Hippocampal formation (tissue), 2 donors: Measurements from ENCODE around the gene ORM1.
"Not testable (repeated sequence)": the region's sequence is repeated elsewhere in the genome, so short reads cannot be mapped to it uniquely, and the experiment has no call there.

Experiments used
- DNase-seq, 2 donors: peaks; one replicate each; lab custom pipeline; 2025; lab: John Stamatoyannopoulos, UW

The ORM1 gene

GRCh38 chr9:114308361-114308950 lies 14.4 kb upstream of the ORM1 start:
- no peak for DNase-seq

DNA sequence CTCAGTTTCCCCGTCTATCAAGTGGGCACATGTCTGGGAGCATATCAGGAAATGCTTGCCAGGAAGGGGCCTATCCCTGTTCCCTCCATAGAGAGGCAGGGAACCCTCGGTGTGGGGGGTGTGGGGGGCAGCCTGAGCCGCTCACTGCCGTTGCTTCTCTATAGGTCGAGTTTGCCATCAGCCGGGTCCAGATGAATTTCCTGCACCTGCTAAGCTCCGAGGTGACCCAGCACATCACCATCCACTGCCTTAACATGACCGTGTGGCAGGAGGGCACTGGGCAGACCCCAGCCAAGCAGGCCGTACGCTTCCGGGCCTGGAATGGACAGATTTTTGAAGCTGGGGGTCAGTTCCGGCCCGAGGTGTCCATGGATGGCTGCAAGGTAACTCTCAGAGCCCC lies 13.8 kb upstream of the ORM1 start:
- DNase-seq: no peak

GRCh38 chr9:114310471-114311450 lies 12.1 kb upstream of the ORM1 start:
- no peak for DNase-seq

DNA sequence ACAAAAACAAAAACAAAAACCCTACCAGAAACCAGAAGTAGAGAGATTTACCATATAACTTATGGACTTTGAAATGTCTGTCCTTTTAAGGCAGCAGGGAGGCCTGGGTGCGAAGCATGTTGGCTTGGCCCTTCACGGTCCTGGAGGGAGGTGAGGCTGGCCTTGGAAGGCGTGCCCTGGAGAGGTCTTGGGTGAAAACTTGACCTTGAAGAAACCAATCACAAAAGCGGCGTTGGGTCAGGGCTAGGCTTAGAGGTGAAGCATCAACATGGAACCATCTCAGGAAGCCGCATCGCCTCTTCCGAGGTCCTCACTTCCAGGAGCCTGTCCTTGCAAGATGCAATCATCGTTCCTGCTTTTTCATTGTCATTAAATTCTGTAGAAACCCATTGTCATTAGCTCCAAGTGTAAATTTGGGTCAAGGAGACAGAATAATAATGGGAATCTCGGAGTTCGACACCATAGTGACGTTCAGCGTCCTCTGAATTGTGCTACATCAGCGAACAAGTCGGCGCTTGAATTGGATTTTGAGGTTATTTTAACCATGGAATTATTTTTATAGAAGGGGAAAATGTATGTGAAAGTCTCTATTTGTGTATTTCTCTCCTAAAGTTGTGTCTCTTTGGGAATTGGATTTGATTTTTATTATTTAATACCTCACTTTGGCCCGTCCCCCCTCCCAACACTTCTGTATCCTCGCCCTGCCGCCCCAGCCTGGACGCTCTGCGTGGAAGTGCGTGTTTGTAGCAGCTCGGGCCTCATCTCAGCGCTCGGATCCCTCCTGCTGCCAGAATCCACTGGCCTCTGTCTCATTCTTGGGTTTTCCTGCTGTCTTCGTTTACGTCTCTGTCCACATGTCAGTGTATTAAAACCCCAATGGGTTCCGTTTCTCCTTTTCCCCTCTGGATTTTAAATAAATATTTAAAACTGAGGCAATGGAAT lies 11.1 kb upstream of the ORM1 start:
- DNase-seq: no peak

- no peak for DNase-seq
These were observed 10.4 kb upstream of the ORM1 start for GRCh38 chr9:114312513-114312875.

GRCh38 chr9:114313186-114313585 lies 9.7 kb upstream of the ORM1 start:
- DNase-seq: no peak

DNA sequence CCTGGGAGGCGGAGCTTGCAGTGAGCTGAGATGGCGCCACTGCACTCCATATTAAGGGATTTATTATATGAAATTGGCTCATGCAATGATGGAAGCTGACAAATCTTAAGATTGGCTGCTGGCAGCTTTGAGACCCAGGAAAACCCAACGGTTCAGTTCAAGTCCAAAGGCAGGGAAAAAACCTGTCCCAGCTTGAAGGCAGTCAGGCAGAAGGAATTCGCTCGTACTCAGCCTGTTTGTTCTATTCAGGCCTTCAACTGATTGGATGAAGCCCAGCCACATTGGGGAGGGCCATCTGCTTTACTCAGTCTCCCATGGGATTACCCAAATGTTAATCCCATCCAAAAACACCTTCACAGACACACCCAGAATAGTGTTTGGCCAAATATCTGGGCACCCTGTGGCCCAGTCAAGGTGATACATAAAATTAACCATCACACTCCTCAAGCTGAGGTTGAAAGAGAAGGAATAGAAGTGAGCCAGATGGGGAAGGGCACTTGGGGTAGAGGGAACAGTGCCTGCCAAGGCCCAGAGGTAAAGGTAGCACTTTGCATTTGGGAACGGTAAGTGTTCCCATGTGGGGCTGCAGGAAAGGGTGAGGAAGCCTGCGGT lies 8.5 kb upstream of the ORM1 start:
- DNase-seq: no peak

GRCh38 chr9:114314881-114315722 lies 7.8 kb upstream of the ORM1 start:
- DNase-seq: no peak

- no peak for DNase-seq
These were observed 7.1 kb upstream of the ORM1 start for GRCh38 chr9:114315723-114316363.

GRCh38 chr9:114316605-114317230 lies 6.2 kb upstream of the ORM1 start:
- DNase-seq: no peak

GRCh38 chr9:114317665-114318357 lies 5.1 kb upstream of the ORM1 start:
- DNase-seq: no peak

DNA sequence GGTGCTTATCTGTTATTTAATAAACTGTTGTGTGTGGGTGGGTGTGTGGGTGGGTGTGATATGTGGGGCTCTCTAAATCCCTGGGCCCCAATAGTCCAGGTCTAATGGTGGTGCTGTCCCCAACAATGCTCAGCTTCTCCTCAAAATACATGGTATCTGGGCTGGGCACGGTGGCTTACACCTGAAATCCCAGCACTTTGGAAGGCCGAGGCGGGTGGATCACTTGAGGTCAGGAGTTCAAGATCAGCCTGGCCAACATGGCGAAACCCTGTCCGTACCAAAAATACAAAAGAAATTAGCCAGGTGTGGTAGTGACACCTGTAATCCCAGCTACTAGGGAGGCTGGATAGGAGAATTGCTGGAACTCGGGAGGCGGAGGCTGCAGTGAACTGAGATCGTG lies 4.5 kb upstream of the ORM1 start:
- no peak for DNase-seq

DNA sequence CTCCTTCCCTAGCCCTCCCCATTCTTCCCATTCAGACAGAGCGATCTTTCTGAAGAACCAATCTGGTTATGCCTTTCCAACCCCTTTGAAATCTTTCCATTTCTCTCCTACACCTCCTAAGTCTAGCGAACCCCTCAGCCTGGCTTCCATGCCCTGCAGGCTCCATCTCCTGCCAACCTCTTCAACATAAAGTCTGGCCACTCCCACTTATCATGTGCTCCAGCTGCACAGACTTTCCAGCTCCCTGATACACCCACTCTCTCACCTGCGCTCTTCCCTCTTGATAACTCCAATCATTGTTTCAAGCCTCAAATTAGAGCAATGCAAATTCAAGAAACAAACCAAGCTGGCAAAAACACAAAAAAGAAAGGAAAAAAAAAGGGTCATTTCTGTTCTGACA lies 3.8 kb upstream of the ORM1 start:
- DNase-seq: no peak

DNA sequence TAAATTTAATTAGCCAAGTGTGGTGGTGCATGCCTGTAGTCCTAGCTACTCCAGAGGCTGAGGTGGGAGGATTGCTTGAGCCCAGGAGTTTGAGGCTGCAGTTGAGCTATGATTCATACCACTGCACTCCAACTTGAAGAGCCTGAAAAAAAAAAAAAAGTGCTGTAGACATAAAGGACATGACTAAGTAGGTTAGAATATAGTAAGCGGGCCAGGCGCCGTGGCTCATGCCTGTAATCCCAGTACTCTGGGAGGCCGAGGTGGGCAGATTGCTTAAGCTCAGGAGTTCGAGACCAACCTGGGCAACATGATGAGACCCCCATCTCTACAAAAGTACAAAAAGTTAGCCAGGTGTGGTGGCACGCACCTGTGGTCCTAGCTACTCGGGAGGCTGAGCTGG lies 2.2 kb upstream of the ORM1 start:
- DNase-seq: not testable (repeated sequence)

GRCh38 chr9:114321759-114322158 lies 1.1 kb upstream of the ORM1 start:
- no peak for DNase-seq

- not testable (repeated sequence) for DNase-seq
These were observed 609 bp upstream of the ORM1 start for GRCh38 chr9:114322160-114322818.

- DNase-seq: not testable (repeated sequence)
These were observed 951 bp downstream of the ORM1 start for GRCh38 chr9:114323849-114324248.

- no peak for DNase-seq
These were observed 1.6 kb downstream of the ORM1 start for GRCh38 chr9:114324492-114324891.

GRCh38 chr9:114324965-114325364 lies 2.1 kb downstream of the ORM1 start:
- DNase-seq: not testable (repeated sequence)
